ENCODE data around the gene GARNL3. TPM values are rescaled to one million over a fixed set of nuclear protein-coding genes. Genes with fewer than 3 reads are reported as not detected.

GARNL3 gene
- total RNA-seq, 6 experiments from 2014 or later = 0.27 to 0.73 (median 0.57) TPM

- TF ChIP-seq, protein P1, sequence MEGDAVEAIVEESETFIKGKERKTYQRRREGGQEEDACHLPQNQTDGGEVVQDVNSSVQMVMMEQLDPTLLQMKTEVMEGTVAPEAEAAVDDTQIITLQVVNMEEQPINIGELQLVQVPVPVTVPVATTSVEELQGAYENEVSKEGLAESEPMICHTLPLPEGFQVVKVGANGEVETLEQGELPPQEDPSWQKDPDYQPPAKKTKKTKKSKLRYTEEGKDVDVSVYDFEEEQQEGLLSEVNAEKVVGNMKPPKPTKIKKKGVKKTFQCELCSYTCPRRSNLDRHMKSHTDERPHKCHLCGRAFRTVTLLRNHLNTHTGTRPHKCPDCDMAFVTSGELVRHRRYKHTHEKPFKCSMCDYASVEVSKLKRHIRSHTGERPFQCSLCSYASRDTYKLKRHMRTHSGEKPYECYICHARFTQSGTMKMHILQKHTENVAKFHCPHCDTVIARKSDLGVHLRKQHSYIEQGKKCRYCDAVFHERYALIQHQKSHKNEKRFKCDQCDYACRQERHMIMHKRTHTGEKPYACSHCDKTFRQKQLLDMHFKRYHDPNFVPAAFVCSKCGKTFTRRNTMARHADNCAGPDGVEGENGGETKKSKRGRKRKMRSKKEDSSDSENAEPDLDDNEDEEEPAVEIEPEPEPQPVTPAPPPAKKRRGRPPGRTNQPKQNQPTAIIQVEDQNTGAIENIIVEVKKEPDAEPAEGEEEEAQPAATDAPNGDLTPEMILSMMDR (IDR thresholded peaks at IDR 0.05) = no peak
- Mint-ChIP-seq H3K27ac (no peak overlapping the region), H3K9me3 (no peaks in the 10 kb centered on the region), H3K4me1 (ENCODE audit: low read depth) (peaks cover 37% of the 10 kb centered on the region), H3K36me3 (ENCODE audit: low read depth) (no peaks in the 10 kb centered on the region), H3K27me3 (ENCODE audit: insufficient read depth) (no peaks in the 10 kb centered on the region), H3K4me3 (no peak overlapping the region)
- DNase-seq = no peak
Observed at GRCh38 chr9:127313042-127313560, 48.5 kb downstream of the GARNL3 start.

GRCh38 chr9:127314911-127315310 is 50.3 kb downstream of the GARNL3 start:
- Mint-ChIP-seq H3K27ac (no peak overlapping the region), H3K27me3 (ENCODE audit: insufficient read depth) (no peaks in the 10 kb centered on the region), H3K4me3 (no peak overlapping the region), H3K9me3 (no peaks in the 10 kb centered on the region), H3K36me3 (ENCODE audit: low read depth) (no peaks in the 10 kb centered on the region), H3K4me1 (ENCODE audit: low read depth) (peaks cover 49% of the 10 kb centered on the region)
- TF ChIP-seq, protein P1 (IDR thresholded peaks at IDR 0.05) = no peak
- DNase-seq = no peak

- peak; percentile 39 for DNase-seq
Observed at GRCh38 chr9:127316586-127317323, 52.2 kb downstream of the GARNL3 start.

GRCh38 chr9:127318651-127319167 is 54.1 kb downstream of the GARNL3 start:
- Mint-ChIP-seq H3K4me3 (peak overlapping the region; percentile 41; the same call in 1 of the 2 replicates), H3K36me3 (ENCODE audit: low read depth) (no peaks in the 10 kb centered on the region), H3K27ac (peak overlapping the region; percentile 53), H3K4me1 (ENCODE audit: low read depth) (peaks cover 40% of the 10 kb centered on the region), H3K27me3 (ENCODE audit: insufficient read depth) (no peaks in the 10 kb centered on the region; the same call in 1 of the 2 replicates), H3K9me3 (no peaks in the 10 kb centered on the region)
- TF ChIP-seq, protein P1 (IDR thresholded peaks at IDR 0.05) = no peak
- peak; percentile 77 for DNase-seq

More at GRCh38 chr9:127316586-127317323, 52.2 kb downstream of the GARNL3 start:
- Mint-ChIP-seq H3K4me3 (peak overlapping the region; percentile 15; the same call in 1 of the 2 replicates), H3K36me3 (ENCODE audit: low read depth) (no peaks in the 10 kb centered on the region), H3K27me3 (ENCODE audit: insufficient read depth) (no peaks in the 10 kb centered on the region; the same call in 1 of the 2 replicates), H3K27ac (0 out of 2 replicates have a peak overlapping the region, but pooled peaks have one; percentile 0), H3K9me3 (no peaks in the 10 kb centered on the region), H3K4me1 (ENCODE audit: low read depth) (peaks cover 45% of the 10 kb centered on the region)
- TF ChIP-seq, protein P1 (IDR thresholded peaks at IDR 0.05) = no peak

GRCh38 chr9:127319366-127320114 is 55.0 kb downstream of the GARNL3 start:
- Mint-ChIP-seq H3K4me3 (no peak overlapping the region; the same call in 1 of the 2 replicates), H3K36me3 (ENCODE audit: low read depth) (no peaks in the 10 kb centered on the region), H3K27ac (no peak overlapping the region), H3K9me3 (no peaks in the 10 kb centered on the region), H3K4me1 (ENCODE audit: low read depth) (peaks cover 40% of the 10 kb centered on the region), H3K27me3 (ENCODE audit: insufficient read depth) (no peaks in the 10 kb centered on the region; the same call in 1 of the 2 replicates)
- TF ChIP-seq, protein P1 (IDR thresholded peaks at IDR 0.05) = no peak
- no peak for DNase-seq

All from HFFc6 (cell line).